Heart left ventricle (tissue), 16 donors: Measurements from ENCODE around the gene TBC1D1. TPM values are rescaled to one million over a fixed set of nuclear protein-coding genes. Genes with fewer than 3 reads are reported as not detected.

Source experiments
- ATAC-seq, 4 donors: fragments of 200-7000 bp; cut with Tn5 transposase; one replicate each; pipeline ENCODE4 v1.9.1; 2020 to 2022; ENCODE audit warnings: moderate library complexity in 4 of 4, mild to moderate bottlenecking in 3 of 4, moderate number of reproducible peaks in 1 of 4
- DNase-seq, 5 donors: peaks; one replicate each; pipeline ENCODE4 v3.0.0-alpha.2; 2020
- H3K27ac ChIP-seq, 12 donors: fragments of 200-600 bp; sonication (generic) in 4 of 12; one replicate each; pipeline versions ENCODE4 v1.5.0 to v1.8.0; 2016 to 2022; ENCODE audit warnings: mild to moderate bottlenecking in 2 of 12
- H3K27me3 ChIP-seq, 9 donors: fragments of 200-600 bp; sonication (generic) in 2 of 9; one replicate each; pipeline versions ENCODE4 v1.5.1 to v1.8.0; 2016 to 2022; ENCODE audit warnings: mild to moderate bottlenecking in 3 of 9
- H3K36me3 ChIP-seq, 9 donors: fragments of 200-600 bp; sonication (generic) in 2 of 9; one replicate each; pipeline versions ENCODE4 v1.5.0 to v1.8.0; 2018 to 2022; ENCODE audit warnings: mild to moderate bottlenecking in 2 of 9
- H3K4me1 ChIP-seq, 12 donors: fragments of 200-600 bp; sonication (generic) in 4 of 12; one replicate each; pipeline versions ENCODE4 v1.5.0 to v1.8.0; 2016 to 2022; ENCODE audit warnings: mild to moderate bottlenecking in 3 of 12
- H3K4me3 ChIP-seq, 12 donors: fragments of 200-600 bp; sonication (generic) in 4 of 12; one replicate each; pipeline versions ENCODE4 v1.5.0 to v1.8.0; 2017 to 2022; ENCODE audit warnings: mild to moderate bottlenecking in 9 of 12, moderate library complexity in 4 of 12
- H3K9me3 ChIP-seq, 12 donors: fragments of 200-600 bp; sonication (generic) in 4 of 12; one replicate each; pipeline versions ENCODE4 v1.5.0 to v1.8.0; 2016 to 2022; ENCODE audit warnings: mild to moderate bottlenecking in 1 of 12
- CTCF ChIP-seq, 12 donors: fragments of 200-600 bp; sonication (generic) in 4 of 12; IDR thresholded peaks; one replicate each; pipeline versions ENCODE4 v1.5.0 to v1.8.0; 2018 to 2022; ENCODE audit warnings: antibody characterized with exemption in 12 of 12, mild to moderate bottlenecking in 5 of 12
- POLR2A ChIP-seq, 2 donors: fragments of 450-650 bp; IDR thresholded peaks; one replicate each; pipeline ENCODE4 v1.6.1; 2017; ENCODE audit warnings: antibody characterized with exemption in 2 of 2, mild to moderate bottlenecking in 2 of 2, moderate library complexity in 2 of 2
- WGBS, 4 donors: extraction: QIAGEN DNeasy Blood & Tissue Kit in 2 of 4; methylation state at CpG; one replicate each; pipeline versions ENCODE4 v1.1.5 to v1.1.7; 2013 to 2018; 5-methylcytosine and 5-hydroxymethylcytosine counted together
- intact Hi-C, 10 donors: fragments of 100-400 bp; cut with DNase I; formaldehyde crosslinking; loops; one replicate each; pipeline versions ENCODE4 v1.11.1 to v1.14.2; 2022
- polyA plus RNA-seq, 2 donors: library from polyadenylated mRNA; stranded (reverse); fragments of 200-250 nt; gene quantifications; one replicate each; pipeline ENCODE4 v1.2.3, GENCODE V29; 2013
- total RNA-seq, 9 donors: library from RNA; depleted of rRNA in 2 of 9; stranded (reverse); fragments of >200 nt in 2 of 9; fragmentation: NEBNext Ultra II Directional in 3 of 9; extraction: Animal tissue kit (Norgen Biotek cat#: 25700) in 3 of 9; gene quantifications; one replicate each; pipeline versions ENCODE4 v1.1.0 to v1.2.4, GENCODE V29; 2016 to 2023
- donor health status: ischemic (EF 13 %, LVEDD 7.1; RV severe dilation, severe dysfunction).
- donor health status: healthy with polysubstance abuse.
- donor health status: DM: no; HTN: yes; CAD: no.
- donor health status: DM: no; HTN: no; CAD: no.
- donor health status: ischemic (EF 25% LVEDD 6.9; RV normal size, moderate dysfunction).
- donor health status: ischemic (EF 25% LVEDD 5.7; RV mildly dilated, moderate dysfunction).
- donor health status: healthy.
- donor health status: DM: yes; HTN: yes; CAD: no.
- donor health status: ischemic (EF 35%, LVEDD 5.7; RV mildly dilated, moderate dysfunction).
- donor health status: nonischemic (EF 11% LVEDD 7.7; RV severe dilation, severe dysfunction).
- donor health status: DM: yes; HTN: yes; CAD: no.
- donor health status: PGD.
- donor health status: ischemic (EF 29% LVEDD 5.4; RV normal size, mild dysfunction).
- donor health status: nonischemic (EF 23%, LVEDD 6.1; RV moderate dilation, normal function).

Gene TBC1D1
- total and polyA plus RNA-seq, 11 donors: 81.7 to 269 (median 140) TPM

GRCh38 chr4:38058151-38058550, 167.3 kb downstream of the TBC1D1 start:
- no peaks in the 10 kb centered on the region for H3K9me3 ChIP-seq
- no peak for TF ChIP-seq POLR2A (IDR thresholded peaks at IDR 0.05)
- TF ChIP-seq CTCF (IDR thresholded peaks at IDR 0.05): no peak
- H3K36me3 ChIP-seq: peaks cover 0 to 76% (median 54%) of the 10 kb centered on the region in 9 donors
- ATAC-seq (no peak), DNase-seq (no peak)
- no peaks in the 10 kb centered on the region for H3K27me3 ChIP-seq
- no peak overlapping the region for H3K27ac ChIP-seq
- no peak overlapping the region for H3K4me3 ChIP-seq
- peaks cover 0 to 38% (median 29%) of the 10 kb centered on the region in 12 donors for H3K4me1 ChIP-seq
- intact Hi-C loops: loop anchor here in 1 of 10 donors (5.0 kb wide), 1 partner anchor 674 kb away; no protein-coding TSS in a partner anchor
- WGBS, 4 donors: 72 to 85% (median 77%) methylated on average over 4 of the region's 4 CpGs

- Histone ChIP-seq H3K9me3 (no peaks in the 10 kb centered on the region), H3K27ac (peak overlapping the region in 5 of 12 donors; percentile 1 to 81 (median 35)), H3K36me3 (peaks cover 0 to 59% (median 34%) of the 10 kb centered on the region in 9 donors), H3K27me3 (no peaks in the 10 kb centered on the region), H3K4me1 (peaks cover 0 to 36% (median 22%) of the 10 kb centered on the region in 12 donors), H3K4me3 (no peak overlapping the region)
- intact Hi-C loops: loop anchor here (2.0 to 10.0 kb wide), 13 partner anchors 56 to 804 kb away; partner anchors contain the start of genes TLR10 (in 2 of the 10) and FAM114A1 (in 1 of the 10)
- ATAC-seq: peak in 1 of 4 donors; percentile 49
- no peak for DNase-seq
- no peak for TF ChIP-seq CTCF (IDR thresholded peaks at IDR 0.05)
- TF ChIP-seq POLR2A (IDR thresholded peaks at IDR 0.05): no peak
- 43 to 56% (median 46%) methylated on average over 4 of the region's 4 CpGs for WGBS, 4 donors
Observed at GRCh38 chr4:38060829-38061431, 170.0 kb downstream of the TBC1D1 start.

- WGBS, 4 donors: 14 to 25% (median 23%) methylated on average over 11 of the region's 11 CpGs
- Histone ChIP-seq H3K27ac (peak overlapping the region in 11 of 12 donors; percentile 59 to 83 (median 73)), H3K4me1 (peaks cover 0 to 32% (median 17%) of the 10 kb centered on the region in 12 donors), H3K4me3 (peak overlapping the region in 9 of 12 donors; percentile 31 to 55 (median 39)), H3K27me3 (no peaks in the 10 kb centered on the region), H3K9me3 (no peaks in the 10 kb centered on the region), H3K36me3 (peaks cover 0 to 55% (median 31%) of the 10 kb centered on the region in 9 donors)
- TF ChIP-seq CTCF (IDR thresholded peaks at IDR 0.05) (peak; percentile 81 to 95 (median 88)), POLR2A (IDR thresholded peaks at IDR 0.05) (no peak)
- DNase-seq (peak; percentile 67 to 85 (median 78)), ATAC-seq (peak; percentile 46 to 80 (median 66))
- intact Hi-C loops: loop anchor here (1.0 to 10.0 kb wide), 18 partner anchors 55 to 803 kb away; partner anchors contain the start of genes TLR10 (in 2 of the 10) and FAM114A1 (in 1 of the 10)
Observed at GRCh38 chr4:38062088-38062775, 171.3 kb downstream of the TBC1D1 start.

- Histone ChIP-seq H3K36me3 (peaks cover 0 to 54% (median 30%) of the 10 kb centered on the region in 9 donors), H3K4me1 (peaks cover 0 to 37% (median 17%) of the 10 kb centered on the region in 12 donors), H3K9me3 (no peaks in the 10 kb centered on the region), H3K27ac (peak overlapping the region in 11 of 12 donors; percentile 59 to 83 (median 73)), H3K4me3 (peak overlapping the region in 7 of 12 donors; percentile 31 to 55 (median 40)), H3K27me3 (no peaks in the 10 kb centered on the region)
- TF ChIP-seq CTCF (IDR thresholded peaks at IDR 0.05) (no peak), POLR2A (IDR thresholded peaks at IDR 0.05) (no peak)
- ATAC-seq: peak; percentile 22 to 76 (median 54)
- intact Hi-C loops: loop anchor here (1.0 to 10.0 kb wide), 19 partner anchors 55 to 802 kb away; partner anchors contain the start of genes TLR10 (in 2 of the 10) and FAM114A1 (in 1 of the 10)
- no peak for DNase-seq
- WGBS, 4 donors: 30 to 63% (median 54%) methylated on average over 4 of the region's 4 CpGs
Observed at GRCh38 chr4:38062776-38063097, 171.9 kb downstream of the TBC1D1 start.
